NCI-H774 (cell line): Measurements from ENCODE around the gene PPP1R3E.
"Not testable (repeated sequence)": the region's sequence is repeated elsewhere in the genome, so short reads cannot be mapped to it uniquely, and the experiment has no call there.

Source experiments
- DNase-seq: peaks from one replicate; lab custom pipeline; 2025; lab: John Stamatoyannopoulos, UW

Gene PPP1R3E

DNA sequence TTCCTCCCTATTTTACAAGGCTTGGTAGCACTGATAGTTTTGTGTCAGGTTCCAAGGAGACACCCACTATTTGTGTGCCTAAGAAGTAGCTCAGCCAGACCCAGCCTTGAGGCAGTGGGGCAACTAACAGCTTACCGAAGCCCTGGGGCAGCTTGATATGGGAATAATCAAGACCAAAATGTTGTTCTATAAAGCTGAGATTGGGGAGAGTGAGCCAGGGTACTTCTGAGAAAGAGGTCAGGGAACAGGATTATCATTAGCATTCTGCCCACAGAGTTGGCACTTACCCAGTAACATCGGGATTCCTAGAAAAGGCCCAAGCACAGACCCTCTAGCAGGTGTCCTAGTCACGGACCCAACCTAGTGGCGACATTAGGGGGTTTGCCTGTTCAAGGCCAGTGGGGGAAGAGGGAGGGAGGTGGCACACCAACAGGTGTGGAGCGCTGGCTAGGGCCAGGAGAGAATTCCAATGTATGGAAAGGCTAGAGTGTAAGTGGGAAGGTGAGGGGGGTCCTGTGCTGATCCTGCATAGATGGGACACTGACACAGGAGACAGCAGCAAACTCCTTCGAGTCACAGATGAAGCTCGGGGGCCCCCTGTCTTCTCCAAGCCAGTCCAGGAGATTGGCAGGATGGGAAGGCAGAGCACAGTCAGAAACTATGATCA, 4.9 kb downstream of the PPP1R3E start:
- DNase-seq: no peak

DNA sequence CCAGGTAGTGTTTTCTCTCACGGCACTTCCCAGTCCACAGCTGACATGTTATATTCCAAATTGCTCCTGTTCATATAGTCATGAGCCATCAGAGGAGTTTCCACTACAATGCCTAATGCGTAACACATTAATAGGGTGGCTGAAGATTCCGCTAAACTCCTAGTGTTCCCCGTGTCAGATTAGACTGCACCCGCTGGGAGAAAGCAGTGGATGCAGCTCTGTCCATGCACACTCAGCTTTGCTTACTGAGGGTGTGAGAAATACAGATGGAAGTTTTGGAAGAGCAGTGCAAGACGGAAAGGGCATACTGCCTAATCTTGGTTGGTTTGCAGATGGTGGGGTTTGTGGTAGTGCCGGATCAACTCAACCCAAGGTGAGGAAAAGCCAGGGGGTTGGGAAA, 5.6 kb downstream of the PPP1R3E start:
- DNase-seq: no peak

DNA sequence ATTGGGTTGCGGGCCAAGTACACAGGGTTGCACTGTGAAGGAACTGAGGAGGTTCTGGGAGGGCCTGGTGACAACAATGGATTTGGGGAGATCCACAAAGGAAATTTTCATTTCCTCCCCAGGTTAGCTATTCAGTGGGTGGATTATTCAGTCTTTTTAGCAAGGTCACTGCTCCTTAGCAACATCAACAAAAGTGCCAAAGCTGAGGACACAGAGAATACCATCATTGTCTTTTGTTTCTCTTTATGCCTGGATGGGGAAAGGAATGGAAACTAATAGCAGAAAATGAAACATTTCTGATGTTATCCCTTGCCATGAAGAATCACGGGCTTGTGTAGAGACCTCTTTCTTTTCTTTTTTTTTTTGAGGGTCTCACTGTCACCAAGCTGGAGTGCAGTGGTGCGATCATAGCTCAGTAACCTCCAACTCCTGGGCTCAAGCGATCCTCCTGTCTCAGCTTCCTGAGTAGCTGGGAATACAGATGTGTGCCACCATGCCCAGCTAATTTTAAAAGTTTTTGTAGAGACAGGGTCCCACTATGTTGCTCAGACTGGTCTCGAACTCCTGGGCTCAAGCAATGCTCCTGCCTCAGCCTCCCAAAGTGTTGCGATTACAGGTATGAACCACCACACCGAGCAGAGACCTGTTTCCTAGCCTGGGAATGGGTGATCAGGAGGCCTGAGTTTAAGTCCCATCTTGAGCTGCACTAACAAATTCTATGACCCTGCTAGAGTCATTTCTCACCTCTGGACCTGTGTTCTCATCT, 6.5 kb downstream of the PPP1R3E start:
- DNase-seq: no peak

DNA sequence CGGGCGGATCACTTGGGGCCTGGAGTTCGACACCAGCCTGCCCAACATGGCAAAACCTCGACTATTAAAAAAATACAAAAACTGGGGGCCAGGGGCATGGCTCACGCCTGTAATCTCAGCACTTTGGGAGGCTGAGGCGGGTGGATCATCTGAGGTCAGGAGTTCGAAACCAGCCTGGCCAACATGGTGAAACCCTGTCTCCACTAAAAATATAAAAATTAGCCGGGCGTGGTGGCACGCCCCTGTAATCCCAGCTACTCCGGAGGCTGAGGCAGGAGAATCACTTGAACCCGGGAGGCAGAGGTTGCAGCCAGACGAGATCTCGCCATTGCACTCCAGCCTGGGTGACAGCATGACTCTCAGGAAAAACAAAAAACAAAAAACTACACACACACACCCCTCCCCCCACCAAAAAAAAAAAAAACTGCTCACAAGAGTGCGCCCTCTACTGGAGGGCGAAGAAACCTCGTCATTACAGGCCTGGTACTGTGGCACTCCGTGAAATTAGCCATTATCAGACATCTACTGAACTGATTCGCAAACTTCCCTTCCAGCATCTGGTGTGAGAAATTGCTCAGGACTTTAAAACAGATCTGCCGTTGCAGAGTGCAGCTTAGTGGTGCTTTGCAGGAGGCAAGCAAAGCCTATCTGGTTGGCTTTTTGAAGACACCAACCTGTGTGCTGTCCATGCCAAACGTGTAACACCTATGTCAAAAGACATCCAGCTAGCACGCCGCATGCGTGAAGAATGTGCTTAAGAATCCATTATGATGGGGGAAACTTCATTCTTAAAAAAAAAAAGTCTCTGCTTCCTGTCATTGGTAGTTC, 7.7 kb downstream of the PPP1R3E start:
- peak; percentile 52 for DNase-seq

DNA sequence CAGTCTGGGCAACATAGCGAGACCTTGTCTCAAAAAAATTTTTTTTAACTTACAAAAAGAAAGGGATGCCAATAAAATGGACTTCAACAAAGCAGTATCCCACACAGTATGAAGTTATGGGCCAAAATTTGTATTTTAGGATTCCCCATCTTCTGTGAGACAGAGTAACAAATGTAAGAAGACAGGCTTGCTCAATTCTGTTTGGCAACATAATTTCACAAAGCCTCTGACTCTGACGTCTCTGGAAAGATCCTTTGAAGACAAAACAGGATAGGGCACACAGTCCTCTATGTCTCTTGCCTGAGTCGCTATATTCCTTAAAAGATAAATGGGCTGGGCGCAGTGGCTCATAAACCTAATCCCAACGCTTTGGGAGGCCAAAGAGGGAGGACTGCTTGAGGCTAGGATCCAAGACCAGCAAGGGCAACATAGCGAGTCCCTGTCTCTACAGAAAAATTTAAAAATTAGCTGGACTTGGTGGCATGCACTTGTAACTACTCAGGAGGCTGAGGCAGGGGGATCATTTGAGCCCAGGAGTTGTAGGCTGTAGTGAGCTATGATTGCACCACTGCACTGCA, 15.7 kb downstream of the PPP1R3E start:
- DNase-seq: no peak

DNA sequence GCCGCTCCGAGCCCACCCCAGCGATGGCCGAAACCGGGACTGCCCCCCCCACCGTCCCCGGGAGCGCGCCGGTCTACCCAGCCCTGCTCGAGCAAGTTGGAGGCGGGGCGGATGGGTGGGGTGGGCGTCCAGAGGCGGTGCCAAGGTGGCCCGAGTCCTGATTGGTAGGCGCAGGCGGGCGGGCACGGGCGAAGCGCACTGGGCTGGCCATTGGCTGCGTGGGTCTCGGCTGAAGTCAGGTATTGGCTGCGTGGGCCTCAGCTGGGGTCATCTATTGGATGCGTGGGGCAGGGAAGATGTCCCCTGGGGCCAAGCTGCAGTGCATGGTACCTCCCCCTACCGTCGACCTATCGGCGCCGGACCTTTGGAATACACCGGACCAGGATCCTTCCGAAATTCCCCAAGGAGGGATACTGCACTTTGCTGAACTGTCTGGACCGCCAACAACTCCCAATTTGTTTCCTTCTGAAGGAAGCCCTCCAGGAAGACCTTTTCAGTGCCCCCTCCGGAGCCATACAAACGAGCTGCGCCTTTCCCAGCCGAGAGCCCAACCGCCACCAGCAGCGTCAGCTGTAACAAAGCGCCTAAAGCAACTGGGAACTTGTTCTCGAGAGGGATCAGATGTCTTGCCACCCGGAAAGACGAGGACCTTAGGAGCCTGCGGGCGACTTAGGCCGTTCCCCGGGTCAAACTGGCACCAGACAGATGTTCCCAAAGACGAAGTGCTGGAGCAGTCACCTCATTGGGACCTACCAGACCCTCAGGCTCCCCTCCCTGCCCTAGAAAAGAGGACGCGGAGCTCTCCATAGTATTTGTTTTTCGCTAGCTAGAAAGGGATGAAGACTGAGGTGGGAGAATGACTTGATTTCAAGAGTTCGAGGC, 16.4 kb downstream of the PPP1R3E start, which contains the start of gene HOMEZ:
TSS of gene HOMEZ (minus strand) at position 113 of the 882 bp plus-strand sequence. CDS start 180 bp downstream, outside the sequence.
- DNase-seq: peak; percentile 98

DNA sequence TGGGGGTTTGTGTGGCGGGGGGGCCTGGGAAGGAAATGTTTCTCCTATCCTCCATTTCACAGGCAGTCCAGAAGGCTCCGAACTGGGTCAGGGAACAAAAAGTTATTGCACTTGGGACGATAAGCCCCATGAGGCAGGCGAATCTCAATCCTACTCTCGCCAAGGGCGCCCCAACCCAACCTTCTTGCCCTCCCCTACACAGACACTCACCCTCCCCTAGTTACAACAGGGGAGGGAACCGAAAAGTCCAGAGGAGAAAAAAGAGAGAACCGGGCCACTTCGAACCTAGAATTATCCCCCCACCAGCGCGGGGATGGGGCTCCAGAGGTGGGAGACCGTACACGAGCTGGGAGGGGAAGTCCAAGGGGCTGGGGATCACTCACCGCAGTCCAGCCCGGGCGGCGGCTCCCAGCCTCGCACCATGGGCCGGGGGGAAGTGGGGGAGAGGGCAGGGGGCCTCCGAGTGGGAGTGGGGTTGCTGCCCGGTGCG, 17.1 kb downstream of the PPP1R3E start:
- no peak for DNase-seq

DNA sequence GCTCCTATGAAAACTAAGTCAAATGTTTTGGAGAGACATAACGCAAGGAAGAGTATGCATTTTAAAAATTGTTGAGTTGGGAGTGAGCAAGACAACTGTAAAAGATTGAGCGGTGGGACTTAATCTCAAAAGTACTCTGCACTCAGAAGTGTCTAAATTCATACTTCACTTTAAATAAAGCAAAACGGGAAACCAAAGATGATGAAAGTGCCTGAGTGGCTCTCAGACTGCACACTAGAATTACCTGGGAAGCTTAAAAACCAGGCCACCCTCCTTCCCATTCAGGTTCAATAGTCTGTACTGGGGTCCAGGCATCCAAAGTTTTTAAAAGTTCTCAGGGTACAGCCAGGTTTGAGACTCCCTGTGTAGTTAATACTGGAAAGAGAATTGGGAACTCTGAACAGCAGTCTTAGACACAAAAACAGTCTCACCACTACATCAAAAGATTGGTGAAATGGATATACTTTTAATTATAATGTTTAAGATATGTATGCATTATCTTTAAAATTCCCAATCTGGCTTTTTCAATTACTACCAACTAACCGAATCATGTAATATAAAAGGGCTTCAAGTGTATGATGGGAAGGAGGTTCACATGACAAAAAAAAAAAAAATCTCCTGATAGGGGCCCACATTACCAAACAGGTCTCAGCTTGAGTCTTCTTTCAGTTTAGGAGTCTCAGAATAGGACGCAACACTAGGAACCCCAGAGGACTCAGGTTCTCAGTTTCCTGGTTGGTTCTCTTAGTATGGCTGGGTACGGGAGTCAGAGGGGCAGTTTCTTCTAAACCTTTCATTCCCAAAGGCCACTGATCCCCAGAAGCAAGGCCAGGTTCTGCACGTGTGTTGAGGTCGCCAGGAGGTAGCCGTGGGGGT, 17.8 kb downstream of the PPP1R3E start:
- no peak for DNase-seq

DNA sequence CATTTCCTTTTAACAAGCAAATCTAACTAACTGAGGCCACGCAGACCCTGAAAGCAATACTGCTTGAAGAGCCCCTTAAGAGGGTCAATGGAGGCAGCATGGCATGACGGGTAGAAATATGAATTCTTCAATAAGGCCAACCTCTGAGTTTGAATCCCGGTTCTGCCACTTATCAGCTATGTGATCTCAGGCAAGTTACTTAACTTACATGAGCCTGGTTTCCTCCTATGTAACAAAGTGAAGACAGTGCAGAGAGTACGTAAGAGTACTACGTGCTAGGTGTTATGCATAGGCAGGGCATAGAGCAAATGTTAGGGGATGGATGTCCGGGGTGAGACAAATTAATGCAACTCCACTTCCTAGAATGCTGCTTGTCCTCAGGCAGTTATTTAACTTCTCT, 21.4 kb downstream of the PPP1R3E start:
- no peak for DNase-seq

DNA sequence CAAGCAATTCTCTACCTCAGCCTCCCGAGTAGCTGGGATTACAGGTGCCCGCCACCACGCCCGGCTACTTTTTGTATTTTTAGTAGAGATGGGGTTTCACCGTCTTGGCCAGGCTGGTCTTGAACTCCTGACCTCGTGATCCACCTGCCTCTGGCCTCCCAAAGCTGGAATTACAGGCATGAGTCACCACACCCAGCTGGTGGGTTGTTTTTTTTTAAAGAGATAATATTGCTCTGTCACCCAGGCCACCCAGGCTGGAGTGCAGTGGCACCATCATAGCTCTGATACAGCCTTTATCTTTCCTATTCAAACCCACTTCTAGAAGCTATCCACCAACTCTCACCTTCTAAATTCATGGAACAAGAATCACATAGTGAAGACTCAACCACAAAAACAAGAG, 24.7 kb downstream of the PPP1R3E start:
- DNase-seq: not testable (repeated sequence)

DNA sequence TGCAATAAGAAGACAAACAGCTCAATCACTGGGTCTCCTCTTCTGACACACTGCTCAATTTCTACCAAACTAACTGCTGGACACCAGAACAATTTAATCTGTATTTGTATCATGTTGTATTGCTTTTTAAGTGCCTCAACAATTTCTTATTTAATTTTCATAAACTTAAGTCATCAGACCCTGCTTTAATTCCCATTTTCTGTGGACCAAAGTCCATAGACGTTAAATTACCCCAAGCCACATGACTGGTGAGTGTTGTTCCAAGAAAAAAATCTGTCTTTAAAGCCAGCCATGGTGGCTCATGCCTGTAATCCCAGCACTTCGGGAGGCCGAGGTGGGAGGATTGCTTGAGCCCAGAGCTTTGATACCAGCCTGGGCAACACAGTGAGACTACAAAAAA, 25.5 kb downstream of the PPP1R3E start:
- DNase-seq: no peak

DNA sequence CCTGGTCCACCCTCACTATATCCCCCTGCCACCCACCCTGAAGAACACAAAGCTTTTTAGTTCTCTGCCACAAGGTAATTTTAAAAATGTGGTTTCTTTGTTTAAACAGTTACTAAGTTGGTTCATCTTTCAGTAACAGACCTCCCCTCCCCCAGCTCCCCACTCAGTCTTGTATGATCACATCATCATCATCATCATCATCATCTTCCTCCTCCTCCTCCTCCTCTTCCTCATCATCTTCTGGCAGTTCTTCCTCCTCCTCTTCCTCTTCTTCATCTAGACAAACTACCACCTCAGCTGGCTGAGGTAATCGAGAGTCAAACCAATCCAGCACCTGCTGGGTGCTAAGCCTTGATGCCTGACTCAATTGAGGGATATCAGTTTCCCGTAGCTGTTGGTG, 27.2 kb downstream of the PPP1R3E start:
- DNase-seq: no peak

DNA sequence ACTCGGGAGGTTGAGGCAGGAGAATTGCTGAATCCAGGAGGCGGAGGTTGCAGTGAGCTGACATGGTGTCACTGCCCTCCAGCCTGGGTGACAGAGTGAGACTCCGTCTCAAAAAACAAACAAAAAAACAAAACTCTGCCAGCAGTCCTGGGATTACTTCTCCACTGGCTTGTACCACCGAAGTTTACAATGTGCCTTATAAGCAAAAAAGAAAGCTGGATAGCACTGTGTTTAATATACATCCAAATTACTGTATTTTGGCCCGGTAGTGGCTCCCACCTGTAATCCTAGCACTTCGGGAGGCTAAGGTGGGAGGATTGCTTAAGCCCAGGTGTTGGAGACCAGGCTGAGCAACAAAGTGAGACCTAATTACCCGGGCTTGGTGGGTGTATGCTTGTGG, 33.5 kb downstream of the PPP1R3E start:
- DNase-seq: no peak

DNA sequence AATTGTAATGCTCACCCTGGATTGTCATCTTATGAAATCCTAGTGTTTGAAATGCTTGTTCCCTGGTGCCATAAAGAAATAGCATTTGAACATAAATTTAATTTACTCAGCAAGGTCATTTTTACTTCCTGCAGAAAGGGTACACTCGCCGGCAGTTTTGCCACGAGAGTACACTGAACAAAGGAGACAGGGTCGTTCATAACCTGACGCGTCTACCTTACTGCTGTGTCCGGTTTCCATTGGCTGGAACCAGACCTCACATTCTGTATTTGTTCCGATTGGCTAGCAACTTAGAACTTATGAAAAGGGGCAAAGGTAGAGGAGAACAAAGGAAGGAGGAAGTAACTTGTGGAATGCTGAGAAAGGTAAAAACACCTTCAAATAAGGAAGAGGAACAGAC, 41.8 kb downstream of the PPP1R3E start:
- DNase-seq: not testable (repeated sequence)

DNA sequence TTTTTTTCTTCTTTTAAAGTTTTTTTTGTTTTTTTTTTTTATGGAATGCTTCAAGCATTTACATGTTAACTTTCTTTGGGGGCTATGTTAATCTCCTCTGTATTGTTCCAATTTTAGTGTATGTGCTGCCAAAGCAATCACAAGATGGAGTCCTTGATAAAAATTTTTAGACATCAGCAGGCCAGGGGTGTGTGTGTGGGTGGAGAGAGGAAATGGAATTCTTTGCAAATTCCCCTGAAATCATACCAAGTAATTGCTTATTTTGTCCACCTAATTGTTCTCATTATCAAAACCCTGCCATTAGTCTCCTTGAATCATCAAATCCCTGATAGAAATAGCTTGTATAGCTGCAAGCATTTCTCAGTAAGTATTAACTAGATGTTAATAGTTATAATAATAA, 43.2 kb downstream of the PPP1R3E start:
- no peak for DNase-seq

DNA sequence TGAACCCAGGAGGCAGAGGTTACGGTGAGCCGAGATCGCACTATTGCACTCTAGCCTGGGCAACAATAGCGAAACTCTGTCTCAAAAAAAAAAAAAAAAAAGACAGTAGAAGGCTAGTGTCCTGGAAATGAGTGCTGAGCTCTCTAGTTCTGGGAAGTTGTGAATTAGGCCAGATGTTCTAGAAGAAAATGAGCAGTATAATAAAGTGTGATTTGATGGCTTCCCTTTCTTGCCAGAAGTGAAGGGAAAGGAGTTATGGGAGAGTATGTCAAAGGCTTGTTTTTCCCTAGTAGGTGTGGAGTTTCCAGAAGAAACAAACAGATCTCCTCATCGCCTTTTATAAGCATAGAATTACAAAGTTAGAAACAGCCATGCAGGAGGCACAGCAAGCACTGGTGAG, 44.4 kb downstream of the PPP1R3E start:
- no peak for DNase-seq

DNA sequence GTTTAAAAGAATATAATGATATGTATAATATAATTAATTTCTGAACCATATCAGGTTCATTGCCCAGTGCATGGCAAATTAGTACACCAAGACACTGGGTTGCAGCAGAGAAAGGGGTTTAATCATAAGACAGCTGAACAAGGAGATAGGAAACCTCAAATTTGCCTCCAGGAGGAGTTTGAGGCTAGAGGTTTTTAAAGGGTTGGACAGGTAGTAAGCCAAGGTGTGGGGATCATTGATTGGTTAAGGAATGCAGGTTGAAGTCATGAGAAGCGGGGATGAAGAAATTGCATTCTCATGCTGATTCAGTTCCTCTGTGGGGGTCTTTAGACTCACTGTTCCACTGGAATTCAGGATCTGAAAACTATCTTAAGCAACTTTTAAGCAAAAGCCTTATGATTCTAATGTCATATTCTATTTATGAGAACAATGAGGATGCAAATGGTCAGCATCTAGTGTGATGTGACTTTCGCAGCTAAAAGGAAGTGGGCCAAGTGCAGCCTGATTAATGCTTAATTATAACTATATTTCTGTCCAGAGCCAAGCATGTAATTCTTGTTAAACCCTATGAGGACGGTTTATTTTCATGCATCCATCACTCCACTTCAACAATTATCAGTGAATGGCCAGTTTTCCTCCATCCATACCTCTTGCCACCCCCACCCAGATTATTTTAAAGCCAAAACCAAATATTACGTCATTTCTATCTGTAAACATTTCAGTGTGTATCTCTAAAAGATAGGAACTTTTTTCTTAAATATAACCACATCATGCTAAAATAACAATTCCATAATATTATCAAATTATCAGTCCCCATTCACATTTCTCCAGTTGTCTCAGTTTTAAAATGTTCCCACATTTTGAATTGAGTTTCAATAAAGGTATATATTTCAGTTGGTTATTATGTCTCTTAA, 50.0 kb downstream of the PPP1R3E start:
- DNase-seq: no peak

DNA sequence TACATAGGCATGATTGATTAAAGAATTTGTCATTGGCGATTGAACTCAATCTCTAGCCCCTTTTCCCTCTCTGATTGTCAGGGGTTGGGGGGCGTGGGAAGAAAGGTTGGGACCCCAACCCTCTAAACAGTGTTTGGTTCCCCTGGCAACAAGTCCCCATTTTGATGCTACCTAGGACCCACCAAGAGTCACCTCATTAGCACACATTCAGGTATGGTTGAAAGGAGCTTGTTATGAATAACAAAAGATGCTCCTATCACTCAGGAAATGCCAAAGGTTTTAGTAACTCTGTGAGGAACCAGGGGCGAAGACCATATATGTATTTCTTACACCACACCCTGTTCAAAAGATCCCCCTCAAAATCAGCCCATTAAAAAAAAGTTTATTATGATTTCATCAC, 50.7 kb downstream of the PPP1R3E start:
- no peak for DNase-seq

DNA sequence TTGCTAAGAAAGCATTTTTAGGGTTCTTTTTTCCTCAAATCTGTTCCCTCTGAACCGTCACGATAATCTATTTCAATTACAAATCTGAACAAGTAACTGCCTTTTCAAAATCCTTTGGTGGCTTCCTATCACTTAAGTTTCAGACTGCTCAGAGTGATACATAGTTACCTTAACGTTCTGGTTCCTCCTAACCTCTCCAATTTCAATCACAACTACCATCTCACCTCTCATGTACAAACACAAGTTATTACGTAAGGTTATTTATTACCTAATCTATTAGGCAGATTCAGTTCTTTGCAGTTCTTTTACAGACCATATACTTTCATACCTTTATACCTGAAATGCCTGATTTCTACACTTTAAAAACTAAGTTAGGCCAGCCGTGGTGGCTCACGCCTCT, 52.8 kb downstream of the PPP1R3E start:
- DNase-seq: no peak
